Measurements from ENCODE around the gene EFCAB9.

DNA sequence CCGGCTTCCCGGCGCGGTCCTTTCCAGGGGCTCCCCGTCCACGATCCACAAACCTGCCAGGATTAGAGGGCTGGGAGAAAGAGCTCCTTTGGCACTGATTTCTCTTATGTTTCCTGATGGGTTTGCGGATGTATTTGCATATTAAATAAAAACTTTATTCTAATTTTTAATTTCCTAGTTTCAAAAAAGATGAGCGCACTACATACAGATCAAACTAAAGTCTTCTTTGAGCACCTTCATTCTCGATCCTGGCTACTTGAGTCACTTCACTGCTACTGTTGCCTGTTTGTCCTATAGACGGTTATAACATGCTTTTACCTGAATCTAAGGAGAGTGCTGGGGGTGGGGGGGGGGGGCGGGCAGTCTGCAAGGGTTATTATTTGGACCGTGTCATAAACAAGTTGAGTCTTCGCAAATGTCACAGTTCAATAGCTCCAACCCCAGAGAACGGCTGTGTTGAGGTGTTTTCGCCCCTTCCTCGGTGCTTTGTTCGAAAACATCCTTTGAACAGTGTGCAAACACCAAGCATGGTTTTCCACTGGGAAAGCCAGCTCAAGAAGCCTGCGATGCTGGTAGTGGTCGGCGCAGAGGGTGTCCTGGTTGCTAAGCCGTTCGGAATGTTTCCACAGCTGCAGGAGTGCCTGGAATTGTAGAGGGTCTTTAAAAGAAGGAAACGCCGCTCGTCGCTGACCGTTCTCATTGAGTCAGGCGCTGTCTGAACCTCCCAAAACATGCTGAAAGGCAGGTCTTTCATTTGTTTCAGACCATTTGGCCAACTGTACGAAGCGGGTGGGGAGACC is 4.9 kb upstream of the EFCAB9 start:
- TF ChIP-seq CTCF (IDR thresholded peaks at IDR 0.05; ENCODE audit: low read length) = no peak
- no peak for TF ChIP-seq EZH2 (IDR thresholded peaks at IDR 0.05; ENCODE audit: borderline replicate concordance, low read length)

Data from OCI-LY1 (cell line).